GM18502 (cell line): Measurements from ENCODE around the gene CERT1.

ENCODE experiments used
- ATAC-seq: cut with Tn5 transposase; IDR thresholded peaks from one replicate; pipeline ENCODE4 v1.9.1; 2021; ENCODE audit warnings: mild to moderate bottlenecking; ENCODE audit not compliant: unreplicated experiment, poor library complexity

Gene CERT1

DNA sequence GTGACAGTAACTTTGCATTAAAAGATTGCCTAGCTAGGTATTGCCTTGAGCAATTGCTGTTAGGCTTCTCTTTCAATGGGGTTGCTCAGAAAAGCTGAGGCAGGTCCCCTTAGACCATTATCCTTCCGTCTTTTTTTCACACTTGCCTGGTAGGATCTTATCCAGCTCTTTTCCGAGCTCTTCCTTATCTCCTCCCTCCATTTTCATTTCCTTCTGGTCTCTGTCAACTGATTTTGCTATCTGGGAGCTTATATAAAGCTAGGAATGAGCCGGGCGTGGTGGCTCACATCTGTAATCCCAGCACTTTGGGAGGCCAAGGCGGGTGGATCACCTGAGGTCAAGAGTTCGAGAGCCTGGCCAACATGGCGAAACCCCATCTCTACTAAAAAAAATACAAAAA is 181.0 kb downstream of the CERT1 start:
- ATAC-seq, result no peak
